HEK293T (cell line): ENCODE data around the gene REEP6.
A peak's percentile ranks its signal among the peaks of the same experiment; 100 is the strongest.

Experiments used
- CTCF ChIA-PET: fragments of 350-600 bp; formaldehyde crosslinking; extraction: SDS; loops from one replicate; lab custom pipeline; 2021; ENCODE audit warnings: antibody characterized with exemption, inconsistent platforms; lab: Yijun Ruan, JAX
- POLR2A ChIA-PET: fragments of 350-600 bp; formaldehyde crosslinking; extraction: SDS; loops from one replicate; lab custom pipeline; 2020; ENCODE audit warnings: antibody characterized with exemption, inconsistent platforms; lab: Yijun Ruan, JAX
- DNase-seq: peaks from one replicate; pipeline ENCODE4 v3.0.0; 2012; ENCODE audit warnings: mixed read lengths; ENCODE audit errors: extremely low spot score
- ARNT ChIP-seq: fragments of 450-650 bp; IDR thresholded peaks from 2 replicates; pipeline ENCODE4 v1.6.1; 2017; ENCODE audit warnings: mild to moderate bottlenecking
- BHLHE40 ChIP-seq: fragments of 450-650 bp; IDR thresholded peaks from 2 replicates; pipeline ENCODE4 v1.6.1; 2016; ENCODE audit warnings: mild to moderate bottlenecking, moderate library complexity, borderline replicate concordance
- CTBP1 ChIP-seq: fragments of 450-650 bp; IDR thresholded peaks from 2 replicates; pipeline ENCODE4 v1.6.1; 2016; ENCODE audit warnings: borderline replicate concordance
- ELF4 ChIP-seq: fragments of 450-650 bp; IDR thresholded peaks from 2 replicates; pipeline ENCODE4 v1.6.1; 2017; ENCODE audit warnings: antibody characterized with exemption
- FOXA1 ChIP-seq: fragments of 450-650 bp; IDR thresholded peaks from 2 replicates; pipeline ENCODE4 v1.6.1; 2016; ENCODE audit warnings: mild to moderate bottlenecking
- FOXK2 ChIP-seq: fragments of 450-650 bp; IDR thresholded peaks from 2 replicates; pipeline ENCODE4 v1.6.1; 2016; ENCODE audit warnings: mild to moderate bottlenecking
- FOXM1 ChIP-seq: fragments of 450-650 bp; IDR thresholded peaks from 2 replicates; pipeline ENCODE4 v1.6.1; 2017; ENCODE audit warnings: mild to moderate bottlenecking, borderline replicate concordance
- HDGF ChIP-seq: fragments of 450-650 bp; IDR thresholded peaks from 2 replicates; pipeline ENCODE4 v1.6.1; 2017; ENCODE audit warnings: antibody characterized with exemption, borderline replicate concordance
- L3MBTL2 ChIP-seq: fragments of 450-650 bp; conservative IDR thresholded peaks from 2 replicates; pipeline ENCODE4 v1.6.1; 2016; ENCODE audit warnings: mild to moderate bottlenecking
- LEF1 ChIP-seq: fragments of 450-650 bp; IDR thresholded peaks from 2 replicates; pipeline ENCODE4 v1.6.1; 2017; ENCODE audit warnings: mild to moderate bottlenecking, borderline replicate concordance
- NFRKB ChIP-seq: fragments of 450-650 bp; IDR thresholded peaks from 2 replicates; pipeline ENCODE4 v1.6.1; 2016; ENCODE audit warnings: mild to moderate bottlenecking, moderate library complexity
- PKNOX1 ChIP-seq: fragments of 450-650 bp; IDR thresholded peaks from 2 replicates; pipeline ENCODE4 v1.6.1; 2016
- SP1 ChIP-seq: fragments of 450-650 bp; IDR thresholded peaks from 2 replicates; pipeline ENCODE4 v1.6.1; 2017
- SUZ12 ChIP-seq: fragments of 450-650 bp; IDR thresholded peaks from 2 replicates; pipeline ENCODE4 v1.6.1; 2016; ENCODE audit warnings: mild to moderate bottlenecking
- TARDBP ChIP-seq: fragments of 450-650 bp; IDR thresholded peaks from 2 replicates; pipeline ENCODE4 v1.6.1; 2016
- ZNF384 ChIP-seq: fragments of 450-650 bp; IDR thresholded peaks from 2 replicates; pipeline ENCODE4 v1.6.1; 2016

The REEP6 gene

GRCh38 chr19:1490311-1491113 is 469 bp upstream of the REEP6 start, which contains the start of gene PCSK4:
PCSK4 (minus strand) TSS chr19:1490350; CDS start chr19:1490346, 4 bp downstream.
- ChIA-PET POLR2A (interaction anchor here (0.7 to 1.0 kb wide), 3 partner anchors 9 to 222 kb away, joined by 3 to 6 read pairs (median 4); partner anchors contain the start of gene CIRBP), CTCF (interaction anchor here (1.0 kb wide), 2 partner anchors 13 to 347 kb away, joined by 3 to 4 read pairs; no protein-coding TSS in a partner anchor)
- DNase-seq = peak; percentile 96
- peak; percentile 96 for TF ChIP-seq SP1
- TF ChIP-seq LEF1 = no peak
- TF ChIP-seq FOXM1 = 0 out of 2 replicates have a peak, but pooled peaks have one; percentile 1
- peak; percentile 99 for TF ChIP-seq HDGF
- peak; percentile 73 for TF ChIP-seq PKNOX1
- peak; percentile 92 for TF ChIP-seq L3MBTL2
- TF ChIP-seq NFRKB = no peak
- no peak for TF ChIP-seq CTBP1

GRCh38 chr19:1491849-1492170 is 829 bp downstream of the REEP6 start:
- DNase-seq = no peak
- ChIA-PET CTCF (no interaction called here), POLR2A (no interaction called here)
- TF ChIP-seq ARNT = no peak
- no peak for TF ChIP-seq L3MBTL2
- no peak for TF ChIP-seq FOXA1
- no peak for TF ChIP-seq FOXM1
- no peak for TF ChIP-seq LEF1
- no peak for TF ChIP-seq TARDBP
- no peak for TF ChIP-seq SUZ12
- no peak for TF ChIP-seq CTBP1
- no peak for TF ChIP-seq FOXK2
- TF ChIP-seq PKNOX1 = no peak

- POLR2A ChIA-PET = interaction anchor here (1.2 kb wide), 1 partner anchor 13 kb away, joined by 4 read pairs; no protein-coding TSS in a partner anchor
- CTCF ChIA-PET = no interaction called here
- TF ChIP-seq ZNF384 (no peak), BHLHE40 (no peak), SUZ12 (no peak), CTBP1 (no peak), LEF1 (no peak), SP1 (no peak), FOXA1 (no peak), TARDBP (no peak), L3MBTL2 (no peak), ELF4 (no peak), ARNT (no peak), HDGF (no peak), PKNOX1 (no peak), FOXM1 (no peak), FOXK2 (no peak), NFRKB (no peak)
- DNase-seq = no peak
Measured at GRCh38 chr19:1492474-1493006, 1.6 kb downstream of the REEP6 start.

GRCh38 chr19:1494115-1494815 is 3.3 kb downstream of the REEP6 start:
- DNase-seq = no peak
- CTCF ChIA-PET = interaction anchor here (0.6 kb wide), 1 partner anchor 287 kb away, joined by 4 read pairs; no protein-coding TSS in a partner anchor

More at GRCh38 chr19:1494115-1494815, 3.3 kb downstream of the REEP6 start:
- TF ChIP-seq FOXM1 (no peak), SP1 (no peak), PKNOX1 (no peak), CTBP1 (no peak), ZNF384 (no peak), LEF1 (no peak), FOXA1 (no peak), BHLHE40 (no peak), TARDBP (no peak), HDGF (no peak), ELF4 (no peak)
- POLR2A ChIA-PET = no interaction called here
